ENCODE data around the gene ENTPD1.
"Not testable (repeated sequence)": the region's sequence is repeated elsewhere in the genome, so short reads cannot be mapped to it uniquely, and the experiment has no call there.

ENTPD1 gene

GRCh38 chr10:95758351-95759025 is 2.5 kb downstream of the ENTPD1 start:
- no peak for DNase-seq (ENCODE audit: low spot score)

GRCh38 chr10:95759233-95759826 is 3.4 kb downstream of the ENTPD1 start:
- DNase-seq (ENCODE audit: low spot score), result no peak

- no peak for DNase-seq (ENCODE audit: low spot score)
These were observed 6.1 kb downstream of the ENTPD1 start for GRCh38 chr10:95761939-95762492.

- DNase-seq (ENCODE audit: low spot score), result no peak
These were observed 12.1 kb downstream of the ENTPD1 start for GRCh38 chr10:95767884-95768556.

GRCh38 chr10:95770084-95770720 is 14.2 kb downstream of the ENTPD1 start:
- no peak for DNase-seq (ENCODE audit: low spot score)

- DNase-seq (ENCODE audit: low spot score), result not testable (repeated sequence)
These were observed 17.5 kb downstream of the ENTPD1 start for GRCh38 chr10:95773454-95773853.

GRCh38 chr10:95777638-95778037 is 21.7 kb downstream of the ENTPD1 start:
- not testable (repeated sequence) for DNase-seq (ENCODE audit: low spot score)

GRCh38 chr10:95782318-95782717 is 26.4 kb downstream of the ENTPD1 start:
- DNase-seq (ENCODE audit: low spot score), result no peak

- no peak for DNase-seq (ENCODE audit: low spot score)
These were observed 27.8 kb downstream of the ENTPD1 start for GRCh38 chr10:95783741-95784140.

GRCh38 chr10:95784279-95784913 is 28.4 kb downstream of the ENTPD1 start:
- no peak for DNase-seq (ENCODE audit: low spot score)

GRCh38 chr10:95785317-95785716 is 29.4 kb downstream of the ENTPD1 start:
- no peak for DNase-seq (ENCODE audit: low spot score)

- DNase-seq (ENCODE audit: low spot score), result no peak
These were observed 30.1 kb downstream of the ENTPD1 start for GRCh38 chr10:95785942-95786669.

GRCh38 chr10:95787447-95787846 is 31.5 kb downstream of the ENTPD1 start:
- no peak for DNase-seq (ENCODE audit: low spot score)

- no peak for DNase-seq (ENCODE audit: low spot score)
These were observed 32.9 kb downstream of the ENTPD1 start for GRCh38 chr10:95788830-95789229.

- DNase-seq (ENCODE audit: low spot score), result no peak
These were observed 33.9 kb downstream of the ENTPD1 start for GRCh38 chr10:95789902-95790301.

- DNase-seq (ENCODE audit: low spot score), result no peak
These were observed 35.0 kb downstream of the ENTPD1 start for GRCh38 chr10:95790982-95791381.

GRCh38 chr10:95791425-95791979 is 35.5 kb downstream of the ENTPD1 start:
- no peak for DNase-seq (ENCODE audit: low spot score)

- no peak for DNase-seq (ENCODE audit: low spot score)
These were observed 36.3 kb downstream of the ENTPD1 start for GRCh38 chr10:95792211-95792780.

- DNase-seq (ENCODE audit: low spot score), result no peak
These were observed 36.9 kb downstream of the ENTPD1 start for GRCh38 chr10:95792874-95793285.

GRCh38 chr10:95793401-95794045 is 37.6 kb downstream of the ENTPD1 start:
- DNase-seq (ENCODE audit: low spot score), result peak; percentile 8
